SU-DHL-6 (cell line): ENCODE measurements around the gene GADD45G.

Experiments
- H2AFZ ChIP-seq: fragments of 200-600 bp; sonication (generic); 2 replicates; pipeline ENCODE4 v1.6.1; 2014; ENCODE audit warnings: low read depth, mild to moderate bottlenecking, moderate library complexity, mixed read lengths, antibody characterized with exemption, low read length; ENCODE audit not compliant: severe bottlenecking
- H3F3A ChIP-seq: fragments of 200-600 bp; shearing (Covaris generic); 2 replicates; pipeline ENCODE4 v1.6.0; 2016; ENCODE audit warnings: antibody characterized with exemption, mild to moderate bottlenecking; ENCODE audit not compliant: insufficient read depth
- H3K27ac ChIP-seq: fragments of 200-600 bp; sonication (generic); 2 replicates; pipeline ENCODE4 v1.5.1; 2016; ENCODE audit warnings: low read depth, mild to moderate bottlenecking, low read length, moderate library complexity, mixed read lengths
- H3K27me3 ChIP-seq: fragments of 200-600 bp; sonication (generic), shearing (Covaris generic); 2 replicates; pipeline ENCODE4 v1.6.0; 2014; ENCODE audit warnings: mild to moderate bottlenecking, low read length
- H3K36me3 ChIP-seq: fragments of 200-600 bp; sonication (generic); 2 replicates; pipeline ENCODE4 v1.6.1; 2014; ENCODE audit warnings: mild to moderate bottlenecking, low read length, mixed read lengths
- H3K4me2 ChIP-seq: fragments of 300-600, 200-600 bp; shearing (Covaris generic), sonication (generic); 2 replicates; pipeline ENCODE4 v1.6.0; 2014; ENCODE audit warnings: low read length, low read depth, mild to moderate bottlenecking; ENCODE audit not compliant: poor library complexity, severe bottlenecking
- H3K4me3 ChIP-seq: fragments of 200-600 bp; sonication (generic); 2 replicates; pipeline ENCODE4 v1.5.1; 2014; ENCODE audit warnings: antibody characterized with exemption, low read length, mild to moderate bottlenecking, mixed read lengths; ENCODE audit not compliant: insufficient read depth, poor library complexity, severe bottlenecking
- H3K79me2 ChIP-seq: fragments of 200-600 bp; sonication (generic); 2 replicates; pipeline ENCODE4 v1.6.1; 2014; ENCODE audit warnings: mild to moderate bottlenecking, low read length, moderate library complexity; ENCODE audit not compliant: insufficient read depth
- H3K9ac ChIP-seq: fragments of 200-600 bp; sonication (generic); 2 replicates; pipeline ENCODE4 v1.7.0; 2014; ENCODE audit warnings: mild to moderate bottlenecking, low read length
- H3K9me2 ChIP-seq: fragments of 200-600 bp; sonication (generic); replicated peaks from 2 replicates; pipeline ENCODE4 v1.6.1; 2014; ENCODE audit warnings: low read length; ENCODE audit not compliant: insufficient read depth
- H3K9me3 ChIP-seq: fragments of 200-600 bp; sonication (generic); 2 replicates; pipeline ENCODE4 v1.6.1; 2014; ENCODE audit warnings: low read length, mixed read lengths; ENCODE audit not compliant: insufficient read depth
- H4K20me1 ChIP-seq: fragments of 200-600 bp; sonication (generic); 2 replicates; pipeline ENCODE4 v1.6.1; 2014; ENCODE audit warnings: low read depth, mild to moderate bottlenecking, antibody characterized with exemption, low read length, moderate library complexity, mixed read lengths
- CTCF ChIP-seq: fragments of 200-600 bp; sonication (generic); IDR thresholded peaks from one replicate; pipeline ENCODE4 v1.5.1; 2017; ENCODE audit warnings: antibody characterized with exemption, mild to moderate bottlenecking, low read length, moderate library complexity; ENCODE audit not compliant: insufficient read depth, poor library complexity, severe bottlenecking
- EZH2phosphoT487 ChIP-seq: fragments of 200-600 bp; sonication (generic), shearing (Covaris generic); conservative IDR thresholded peaks from 2 replicates; pipeline ENCODE4 v1.6.1; 2018; ENCODE audit warnings: mild to moderate bottlenecking, antibody characterized with exemption, low read length, moderate library complexity, mixed read lengths

The GADD45G gene

GRCh38 chr9:89611425-89611824 lies 6.6 kb downstream of the GADD45G start:
- Histone ChIP-seq H3F3A (no peaks in the 10 kb centered on the region), H3K36me3 (no peaks in the 10 kb centered on the region), H3K4me2 (no peak overlapping the region), H3K27me3 (no peaks in the 10 kb centered on the region), H3K9ac (no peak overlapping the region), H3K79me2 (no peaks in the 10 kb centered on the region), H3K9me2 (no peaks in the 10 kb centered on the region), H3K27ac (no peak overlapping the region), H2AFZ (no peak overlapping the region), H4K20me1 (no peaks in the 10 kb centered on the region), H3K9me3 (no peaks in the 10 kb centered on the region), H3K4me3 (no peak overlapping the region)
- TF ChIP-seq CTCF (no peak), EZH2phosphoT487 (no peak)

GRCh38 chr9:89612566-89613278 lies 7.9 kb downstream of the GADD45G start:
- Histone ChIP-seq H3K27ac (no peak overlapping the region), H3K9me2 (no peaks in the 10 kb centered on the region), H3K4me2 (no peak overlapping the region), H2AFZ (no peak overlapping the region), H4K20me1 (no peaks in the 10 kb centered on the region), H3K9ac (no peak overlapping the region), H3K79me2 (no peaks in the 10 kb centered on the region), H3K9me3 (no peaks in the 10 kb centered on the region), H3K4me3 (no peak overlapping the region), H3F3A (no peaks in the 10 kb centered on the region), H3K27me3 (no peaks in the 10 kb centered on the region), H3K36me3 (no peaks in the 10 kb centered on the region)
- no peak for TF ChIP-seq EZH2phosphoT487
- no peak for TF ChIP-seq CTCF

- no peak for TF ChIP-seq CTCF
- TF ChIP-seq EZH2phosphoT487 = no peak
- H3K9me2 ChIP-seq = no peaks in the 10 kb centered on the region
- no peak overlapping the region for H3K9ac ChIP-seq
- H3K4me3 ChIP-seq = no peak overlapping the region
- no peaks in the 10 kb centered on the region for H3K27me3 ChIP-seq
- no peaks in the 10 kb centered on the region for H3F3A ChIP-seq
- no peaks in the 10 kb centered on the region for H3K36me3 ChIP-seq
- no peak overlapping the region for H3K27ac ChIP-seq
- H4K20me1 ChIP-seq = no peaks in the 10 kb centered on the region
- H3K79me2 ChIP-seq = no peaks in the 10 kb centered on the region
- H2AFZ ChIP-seq = no peak overlapping the region
- no peaks in the 10 kb centered on the region for H3K9me3 ChIP-seq
- H3K4me2 ChIP-seq = no peak overlapping the region
Observed at GRCh38 chr9:89613912-89614892, 9.4 kb downstream of the GADD45G start.
